ENCODE results near the gene AP1AR.
"Not testable (repeated sequence)": the region's sequence is repeated elsewhere in the genome, so short reads cannot be mapped to it uniquely, and the experiment has no call there.

The AP1AR gene

GRCh38 chr4:112279025-112279881 is 47.7 kb downstream of the AP1AR start:
- no peak for DNase-seq

DNA sequence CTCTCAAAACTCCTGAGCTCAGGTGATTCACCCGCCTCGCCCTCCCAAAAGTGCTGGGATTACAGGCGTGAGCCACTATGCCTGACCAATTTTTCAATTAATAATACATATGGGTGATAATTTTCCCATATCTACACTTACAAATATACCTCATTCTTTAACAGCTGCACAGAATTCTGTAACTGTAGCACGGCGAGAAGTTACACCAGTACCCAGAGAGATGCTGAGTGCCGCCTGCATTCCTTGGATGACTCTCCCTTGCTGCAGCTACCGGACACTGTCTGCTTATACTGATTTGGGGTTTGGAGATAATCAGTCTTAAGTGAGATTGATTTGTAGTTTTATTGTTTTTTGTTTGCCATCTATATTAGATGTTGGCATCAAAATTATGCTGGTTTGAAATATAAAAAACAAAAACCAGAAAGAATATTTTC is 48.3 kb downstream of the AP1AR start:
- DNase-seq = no peak

- DNase-seq = no peak
Measured at GRCh38 chr4:112280386-112281056, 48.9 kb downstream of the AP1AR start.

DNA sequence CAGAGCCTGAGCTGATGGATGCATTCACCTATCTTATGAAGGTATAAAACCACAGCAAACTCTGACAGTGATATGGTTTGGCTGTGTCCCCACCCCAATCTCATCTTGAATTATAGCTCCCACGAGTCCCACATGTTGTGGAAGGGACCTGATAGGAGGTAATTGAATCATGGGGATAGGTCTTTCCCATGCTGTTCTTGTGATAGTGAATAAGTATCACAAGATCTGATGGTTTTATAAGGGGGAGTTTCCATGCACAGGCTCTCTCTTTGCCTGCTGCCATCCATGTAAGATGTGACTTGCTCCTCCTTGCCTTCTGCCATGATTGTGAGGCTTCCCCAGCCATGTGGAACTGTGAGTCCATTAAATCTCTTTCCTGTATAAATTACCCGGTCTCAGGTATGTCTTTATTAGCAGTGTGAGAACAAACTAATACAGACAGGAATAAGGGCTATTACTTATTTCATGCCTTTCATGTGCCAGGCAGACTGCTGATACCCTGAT is 50.4 kb downstream of the AP1AR start:
- DNase-seq = not testable (repeated sequence)

GRCh38 chr4:112282860-112283667 is 51.5 kb downstream of the AP1AR start:
- no peak for DNase-seq

DNA sequence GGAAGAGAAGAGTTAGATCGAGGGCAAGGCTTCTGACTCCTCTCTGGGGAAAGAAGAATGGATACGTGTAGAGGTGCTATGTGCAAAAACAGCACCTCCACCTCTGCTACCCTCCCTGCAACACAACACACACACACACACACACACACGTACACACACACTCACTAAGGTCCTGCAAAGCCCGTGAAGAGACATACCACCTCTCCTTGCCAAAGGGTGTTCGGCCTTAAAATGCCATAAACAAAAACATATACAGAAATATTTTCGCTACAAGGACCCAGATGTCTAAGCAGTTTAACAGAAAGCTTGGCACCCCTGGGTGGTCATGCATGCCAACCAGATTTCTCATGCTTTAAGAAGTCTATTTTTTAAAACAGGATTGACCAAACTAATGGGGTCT is 52.6 kb downstream of the AP1AR start:
- no peak for DNase-seq

GRCh38 chr4:112284662-112285411 is 53.2 kb downstream of the AP1AR start:
- no peak for DNase-seq

DNA sequence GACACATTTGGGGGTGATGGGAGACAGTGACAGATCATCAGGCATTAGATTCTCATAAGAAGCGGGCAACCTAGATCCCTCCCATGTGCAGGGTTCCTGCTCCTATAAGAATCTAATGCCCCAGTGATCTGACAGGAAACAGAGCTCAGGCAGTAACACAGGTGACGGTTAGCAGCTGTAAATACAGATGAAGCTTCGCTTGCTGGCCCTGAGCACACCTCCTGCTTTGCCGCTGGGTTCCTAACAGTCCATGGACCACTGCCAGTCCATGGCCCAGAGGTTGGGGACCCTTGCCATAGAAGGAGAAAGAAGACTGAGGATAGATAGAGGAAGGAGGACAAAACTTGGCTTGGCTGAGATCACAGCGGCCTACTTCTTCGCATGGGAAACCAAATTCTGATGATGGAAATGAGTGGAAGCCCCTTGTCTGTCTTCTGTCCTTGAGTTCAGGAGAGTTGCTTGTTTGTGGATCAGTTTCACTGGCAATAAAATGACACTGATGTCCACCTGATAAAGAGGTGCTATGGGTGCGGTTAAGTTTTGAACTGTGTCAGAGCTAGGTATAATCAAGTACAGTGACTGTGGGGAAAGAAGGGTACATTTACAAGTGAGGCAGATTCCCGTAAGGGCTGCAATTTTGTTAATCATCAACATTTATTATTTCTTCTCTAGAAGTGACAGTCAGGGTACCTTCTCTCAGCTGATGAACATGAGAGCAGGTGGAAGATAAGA is 55.8 kb downstream of the AP1AR start:
- no peak for DNase-seq

- no peak for DNase-seq
Measured at GRCh38 chr4:112288455-112288854, 56.9 kb downstream of the AP1AR start.

DNA sequence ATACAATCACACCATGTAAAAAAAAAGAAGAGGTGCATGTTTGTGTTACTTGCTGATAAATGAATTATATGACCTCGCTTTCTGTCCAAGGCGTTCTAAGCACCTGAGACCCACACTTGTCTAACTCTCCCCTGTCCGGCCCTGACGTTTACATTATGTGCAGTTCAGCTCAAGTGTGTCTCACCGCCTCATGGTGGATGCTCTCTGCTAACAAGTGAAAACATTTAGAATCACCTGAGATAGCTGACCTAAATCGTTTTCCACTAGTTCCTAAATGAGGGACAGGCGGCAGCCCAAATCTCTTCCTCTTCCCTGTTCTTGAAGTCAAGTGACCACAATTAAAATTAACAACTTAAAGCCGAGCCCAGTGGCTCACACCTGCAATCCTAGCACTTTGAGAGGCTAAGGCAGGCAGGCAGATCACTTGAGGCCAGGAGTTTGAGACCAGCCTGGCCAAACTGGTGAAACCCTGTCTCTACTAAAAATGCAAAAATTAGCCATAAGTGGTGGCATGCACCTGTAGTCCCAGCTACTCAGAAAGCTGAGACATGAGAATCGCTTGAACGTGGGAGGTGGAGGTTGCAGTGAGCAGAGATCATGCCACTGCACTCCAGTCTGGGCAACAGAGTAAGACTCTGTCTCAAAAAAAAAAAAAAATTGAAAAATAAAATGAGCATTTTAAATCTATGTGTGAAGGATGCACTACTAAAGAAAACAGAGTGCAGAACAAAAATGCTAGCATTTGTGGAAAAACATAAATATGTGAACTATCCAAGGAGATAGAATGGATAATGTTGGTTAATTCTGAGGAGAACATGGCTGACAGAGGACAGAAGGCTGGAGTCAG is 58.0 kb downstream of the AP1AR start:
- no peak for DNase-seq

- no peak for DNase-seq
Measured at GRCh38 chr4:112290341-112290740, 58.8 kb downstream of the AP1AR start.

GRCh38 chr4:112296949-112297880 is 65.6 kb downstream of the AP1AR start, which contains the start of gene ALPK1:
Gene ALPK1, plus strand, starts transcription at chr4:112297369.
- peak; percentile 31 for DNase-seq

- no peak for DNase-seq
Measured at GRCh38 chr4:112299721-112300120, 68.1 kb downstream of the AP1AR start.

DNA sequence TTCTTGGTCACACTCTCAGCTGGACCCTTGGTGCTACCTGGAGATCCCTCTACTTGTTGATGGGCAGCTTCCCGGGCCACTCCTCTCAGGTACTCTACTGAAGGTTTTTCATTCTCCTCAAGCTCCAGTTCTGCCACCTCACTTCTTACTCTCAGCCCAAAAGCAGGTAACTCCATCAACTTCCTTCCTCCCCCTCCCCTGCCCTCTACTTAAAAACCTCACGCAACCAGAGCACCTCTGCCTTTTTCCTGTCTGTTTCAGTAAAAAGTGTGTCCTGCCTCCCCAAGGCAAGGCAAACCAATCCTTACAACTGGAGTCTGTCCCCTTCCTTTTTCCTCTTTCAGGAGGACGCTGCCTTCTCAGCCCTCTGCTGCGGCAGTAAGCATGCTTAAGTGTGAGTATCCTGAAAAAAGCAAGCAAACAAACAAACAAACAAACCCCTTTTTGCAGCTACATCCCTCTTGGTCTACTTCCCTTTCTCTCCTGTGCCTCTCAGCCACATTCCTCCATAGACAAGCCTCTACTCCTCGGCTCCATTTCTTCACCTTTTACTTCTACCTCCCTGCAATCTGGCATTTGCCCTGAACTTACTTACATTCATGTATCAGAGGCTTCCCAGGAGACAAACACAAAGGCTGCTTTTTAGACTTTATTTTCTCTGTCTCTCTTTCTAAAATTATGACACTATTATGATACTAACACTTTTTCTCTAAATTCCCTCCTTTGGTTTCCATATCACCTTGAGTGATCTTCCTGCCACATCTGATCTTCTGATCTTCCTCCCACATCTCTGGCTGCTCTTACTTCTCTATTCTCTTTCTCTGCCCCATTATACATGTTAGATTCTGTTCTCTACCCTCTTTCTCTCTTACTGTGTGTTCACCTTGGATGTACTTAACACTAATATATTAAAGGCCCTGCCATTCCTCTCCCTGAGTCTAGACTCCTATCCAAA is 71.0 kb downstream of the AP1AR start:
- no peak for DNase-seq

GRCh38 chr4:112305477-112305876 is 73.9 kb downstream of the AP1AR start:
- DNase-seq = not testable (repeated sequence)

GRCh38 chr4:112309263-112309791 is 77.7 kb downstream of the AP1AR start:
- not testable (repeated sequence) for DNase-seq

DNA sequence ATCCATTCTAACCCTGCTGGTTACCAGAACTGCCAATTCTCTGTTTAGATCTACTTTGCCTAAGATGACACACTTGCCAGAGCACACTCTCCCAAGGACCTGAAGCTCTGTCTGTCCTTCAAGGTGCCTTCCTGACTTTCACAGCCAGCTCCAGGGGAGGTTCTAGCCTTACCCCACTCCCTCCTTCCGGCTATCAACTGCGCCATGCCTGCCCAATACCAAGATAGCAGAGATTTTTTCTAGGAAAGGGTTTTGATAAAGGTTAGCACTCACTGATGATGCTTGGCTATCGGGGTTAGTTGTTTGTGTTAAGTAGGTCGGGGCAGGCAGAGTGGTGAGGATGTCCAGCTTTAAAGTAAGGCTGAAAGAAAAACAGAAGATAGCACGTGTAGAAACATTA is 79.9 kb downstream of the AP1AR start:
- no peak for DNase-seq

Data from left hindlimb (tissue), 1 donor.